Fibroblast of lung (primary cell): ENCODE data around the gene SUZ12. TPM values are rescaled to one million over a fixed set of nuclear protein-coding genes. Genes with fewer than 3 reads are reported as not detected.

Experiments used
- DNase-seq, 2 donors: peaks; one replicate each; pipeline versions ENCODE4 v3.0.0 to v3.0.0-alpha.2; 2010; ENCODE audit warnings: low read depth in 2 of 2
- H2AFZ ChIP-seq: 2 replicates; pipeline ENCODE4 v1.5.1; 2012; ENCODE audit warnings: low read length, control low read depth, inconsistent platforms
- H3K27ac ChIP-seq: 2 replicates; pipeline ENCODE4 v1.5.1; 2011; ENCODE audit warnings: low read length, control low read depth; ENCODE audit not compliant: insufficient read depth
- H3K27me3 ChIP-seq: 2 replicates; pipeline ENCODE4 v1.5.1; 2011; ENCODE audit warnings: mild to moderate bottlenecking, low read length; ENCODE audit not compliant: control insufficient read depth, insufficient read depth
- H3K36me3 ChIP-seq: 2 replicates; pipeline ENCODE4 v1.5.1; 2011; ENCODE audit warnings: low read length; ENCODE audit not compliant: control insufficient read depth, insufficient read depth
- H3K4me1 ChIP-seq: 2 replicates; pipeline ENCODE4 v1.5.1; 2011; ENCODE audit warnings: low read length; ENCODE audit not compliant: control insufficient read depth, insufficient read depth; ENCODE audit errors: extremely low read depth
- H3K4me2 ChIP-seq: 2 replicates; pipeline ENCODE4 v1.5.1; 2011; ENCODE audit warnings: low read length, control low read depth; ENCODE audit not compliant: insufficient read depth; ENCODE audit errors: extremely low read depth
- H3K4me3 ChIP-seq, 4 experiments: fragments of 200-600 bp in 1 of 4; sonication (generic) in 1 of 4; replicated peaks in 1 of 4; 2 replicates each; pipeline ENCODE4 v1.5.1; 2011 to 2016; ENCODE audit warnings: low read length in 4 of 4, low read depth in 3 of 4, mild to moderate bottlenecking in 3 of 4, control low read depth in 2 of 4, inconsistent platforms in 1 of 4, mixed read lengths in 1 of 4; ENCODE audit not compliant: insufficient read depth in 1 of 4; ENCODE audit errors: control extremely low read depth in 1 of 4
- H3K79me2 ChIP-seq: 2 replicates; pipeline ENCODE4 v1.5.1; 2012; ENCODE audit warnings: mild to moderate bottlenecking, low read length, inconsistent platforms; ENCODE audit not compliant: control insufficient read depth, insufficient read depth
- H3K9ac ChIP-seq: 2 replicates; pipeline ENCODE4 v1.5.1; 2011; ENCODE audit warnings: mild to moderate bottlenecking, low read length, control low read depth; ENCODE audit not compliant: insufficient read depth
- H3K9me3 ChIP-seq: 2 replicates; pipeline ENCODE4 v1.5.1; 2012; ENCODE audit warnings: low read depth, low read length; ENCODE audit not compliant: control insufficient read depth, insufficient read depth
- H4K20me1 ChIP-seq: 2 replicates; pipeline ENCODE4 v1.5.1; 2011; ENCODE audit warnings: low read length; ENCODE audit not compliant: control insufficient read depth, insufficient read depth; ENCODE audit errors: extremely low read depth
- EZH2 ChIP-seq: IDR thresholded peaks from 2 replicates; pipeline ENCODE4 v1.5.1; 2012; ENCODE audit warnings: low read length, control low read depth, mild to moderate bottlenecking; ENCODE audit errors: missing control alignments
- polyA plus RNA-seq, 2 donors: library from polyadenylated mRNA; depleted of rRNA in 1 of 2; stranded (reverse) in 1 of 2; unstranded in 1 of 2; fragments of >200 nt; gene quantifications; 2 replicates each; pipeline ENCODE4 v1.2.1, GENCODE V29; 2011 to 2012; ENCODE audit warnings: missing spikeins in 1 of 2
- total RNA-seq: library from RNA; depleted of rRNA; stranded (reverse); fragments of >200 nt; gene quantifications from 2 replicates; pipeline ENCODE4 v1.2.1, GENCODE V29; 2014
- TF ChIP-seq, protein P1 (sequence below), 2 donors: IDR thresholded peaks in 1 of 2; conservative IDR thresholded peaks in 1 of 2; 1 replicate in 1 of 2; 2 replicates in 1 of 2; pipeline ENCODE4 v1.5.1; 2011 to 2012; ENCODE audit warnings: low read length in 2 of 2, control low read depth in 1 of 2, inconsistent platforms in 1 of 2, low read depth in 1 of 2, mild to moderate bottlenecking in 1 of 2

The SUZ12 gene
- total and polyA plus RNA-seq, 2 donors (not counting 1 experiment from before 2014, with no cell fraction given): 26.1 to 26.4 TPM

DNA sequence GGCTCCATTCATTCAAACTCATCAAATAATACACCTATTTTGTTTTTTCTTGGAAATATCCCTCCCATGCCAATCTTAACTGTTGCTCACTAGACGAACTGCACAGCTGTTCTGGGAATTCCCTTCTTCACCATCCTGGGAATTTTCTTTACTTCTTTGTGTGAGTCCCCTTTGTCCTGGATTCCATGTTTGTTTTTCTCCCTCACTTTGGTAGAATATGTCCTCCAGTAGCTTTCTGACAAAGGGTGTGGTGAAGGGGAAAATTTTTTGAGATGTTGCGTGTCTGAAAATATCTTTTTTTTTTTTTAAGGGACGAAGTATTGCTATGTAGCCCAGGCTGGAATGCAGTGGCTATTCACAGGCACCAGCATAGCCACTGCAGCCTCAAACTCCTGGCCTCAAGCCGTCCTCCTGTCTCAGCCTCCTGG lies 18.1 kb upstream of the SUZ12 start:
- H3K9ac ChIP-seq: no peak overlapping the region
- H3K9me3 ChIP-seq: no peaks in the 10 kb centered on the region
- H4K20me1 ChIP-seq: no peaks in the 10 kb centered on the region
- no peak overlapping the region for H2AFZ ChIP-seq
- H3K4me2 ChIP-seq: no peak overlapping the region
- H3K4me3 ChIP-seq: no peak overlapping the region
- H3K36me3 ChIP-seq: no peaks in the 10 kb centered on the region
- TF ChIP-seq, protein P1, sequence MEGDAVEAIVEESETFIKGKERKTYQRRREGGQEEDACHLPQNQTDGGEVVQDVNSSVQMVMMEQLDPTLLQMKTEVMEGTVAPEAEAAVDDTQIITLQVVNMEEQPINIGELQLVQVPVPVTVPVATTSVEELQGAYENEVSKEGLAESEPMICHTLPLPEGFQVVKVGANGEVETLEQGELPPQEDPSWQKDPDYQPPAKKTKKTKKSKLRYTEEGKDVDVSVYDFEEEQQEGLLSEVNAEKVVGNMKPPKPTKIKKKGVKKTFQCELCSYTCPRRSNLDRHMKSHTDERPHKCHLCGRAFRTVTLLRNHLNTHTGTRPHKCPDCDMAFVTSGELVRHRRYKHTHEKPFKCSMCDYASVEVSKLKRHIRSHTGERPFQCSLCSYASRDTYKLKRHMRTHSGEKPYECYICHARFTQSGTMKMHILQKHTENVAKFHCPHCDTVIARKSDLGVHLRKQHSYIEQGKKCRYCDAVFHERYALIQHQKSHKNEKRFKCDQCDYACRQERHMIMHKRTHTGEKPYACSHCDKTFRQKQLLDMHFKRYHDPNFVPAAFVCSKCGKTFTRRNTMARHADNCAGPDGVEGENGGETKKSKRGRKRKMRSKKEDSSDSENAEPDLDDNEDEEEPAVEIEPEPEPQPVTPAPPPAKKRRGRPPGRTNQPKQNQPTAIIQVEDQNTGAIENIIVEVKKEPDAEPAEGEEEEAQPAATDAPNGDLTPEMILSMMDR (conservative IDR thresholded peaks at IDR 0.05 in 1 of 2, IDR thresholded peaks at IDR 0.05 in 1 of 2; ENCODE audit: low read depth in 1 of 2, low read length in 2 of 2): no peak
- no peak for TF ChIP-seq EZH2
- H3K27me3 ChIP-seq: no peaks in the 10 kb centered on the region
- H3K4me1 ChIP-seq: peaks cover 3% of the 10 kb centered on the region
- H3K79me2 ChIP-seq: no peaks in the 10 kb centered on the region
- DNase-seq: peak; percentile 28 to 36
- no peak overlapping the region for H3K27ac ChIP-seq

DNA sequence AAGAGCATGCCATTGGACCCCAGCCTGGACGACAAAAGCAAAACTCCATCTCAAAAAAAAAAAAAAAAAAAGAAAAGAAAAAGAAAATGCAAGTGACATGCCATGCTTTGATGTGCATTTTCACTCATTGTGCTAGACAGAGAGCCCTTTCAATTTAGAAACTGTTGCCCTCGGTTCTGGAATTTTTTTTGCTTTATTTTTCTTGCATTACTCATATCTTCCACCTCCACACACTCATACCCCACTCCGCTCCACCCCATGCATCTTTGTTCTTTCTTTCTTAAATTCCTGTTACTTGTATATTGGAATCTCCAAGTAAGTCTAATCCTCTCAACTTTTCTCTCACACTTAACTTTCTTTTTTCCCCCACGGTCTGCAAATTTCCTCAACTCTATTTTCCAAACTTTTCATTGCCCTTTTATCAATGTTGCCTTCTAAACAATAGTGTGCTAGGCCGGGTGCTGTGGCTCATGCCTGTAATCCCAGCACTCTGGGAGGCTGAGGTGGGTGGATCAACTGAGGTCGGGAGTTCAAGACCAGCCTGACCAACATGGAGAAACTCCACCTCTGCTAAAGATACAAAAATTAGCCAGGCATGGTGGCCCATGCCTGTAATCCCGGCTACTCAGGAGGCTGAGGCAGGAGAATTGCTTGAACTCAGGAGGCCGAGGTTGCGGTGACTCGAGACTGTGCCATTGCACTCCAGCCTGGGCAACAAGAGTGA lies 16.8 kb upstream of the SUZ12 start:
- Histone ChIP-seq H3K4me1 (peaks cover 3% of the 10 kb centered on the region), H3K4me2 (peak overlapping the region; percentile 13), H3K27ac (no peak overlapping the region), H3K4me3 (no peak overlapping the region), H2AFZ (no peak overlapping the region), H4K20me1 (no peaks in the 10 kb centered on the region), H3K36me3 (no peaks in the 10 kb centered on the region), H3K79me2 (no peaks in the 10 kb centered on the region), H3K27me3 (no peaks in the 10 kb centered on the region), H3K9ac (no peak overlapping the region), H3K9me3 (no peaks in the 10 kb centered on the region)
- peak; percentile 27 to 82 for DNase-seq
- TF ChIP-seq EZH2: no peak

DNA sequence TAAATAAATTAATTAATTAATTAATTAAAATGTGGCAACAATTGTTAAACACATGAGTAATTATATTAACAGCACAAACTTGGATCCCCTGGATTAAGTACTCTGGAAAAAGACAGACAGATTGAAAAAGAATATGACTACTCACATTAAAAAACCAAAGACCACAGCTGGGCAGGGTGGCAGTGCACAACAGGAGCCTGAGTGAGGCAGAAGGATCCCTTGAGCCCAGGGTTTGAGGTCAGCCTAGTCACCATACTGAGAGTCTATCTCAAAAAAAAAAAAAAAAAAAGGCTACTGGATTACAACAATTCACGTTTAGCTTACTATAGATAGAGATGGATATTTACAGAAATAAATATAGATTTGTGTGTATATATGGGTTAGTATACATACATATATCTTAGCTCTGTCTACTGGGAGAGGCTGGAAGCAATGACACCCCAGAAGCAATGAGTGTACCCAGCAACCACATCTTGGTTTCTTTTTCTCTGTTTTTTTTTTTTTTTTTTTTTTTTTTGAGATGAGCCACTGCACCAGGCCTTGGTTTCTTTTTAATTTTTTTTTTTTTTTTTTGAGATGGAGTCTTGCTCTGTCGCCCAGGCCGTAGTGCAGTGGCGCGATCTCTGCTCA lies 10.6 kb upstream of the SUZ12 start:
- H3K27me3 ChIP-seq: no peaks in the 10 kb centered on the region
- DNase-seq: no peak
- H3K27ac ChIP-seq: no peak overlapping the region
- H3K4me3 ChIP-seq: no peak overlapping the region
- no peaks in the 10 kb centered on the region for H3K4me1 ChIP-seq
- H4K20me1 ChIP-seq: no peaks in the 10 kb centered on the region
- H3K4me2 ChIP-seq: no peak overlapping the region
- H3K79me2 ChIP-seq: no peaks in the 10 kb centered on the region
- no peaks in the 10 kb centered on the region for H3K9me3 ChIP-seq
- H2AFZ ChIP-seq: no peak overlapping the region
- TF ChIP-seq EZH2: no peak
- TF ChIP-seq, protein P1 (conservative IDR thresholded peaks at IDR 0.05 in 1 of 2, IDR thresholded peaks at IDR 0.05 in 1 of 2; ENCODE audit: low read depth in 1 of 2, low read length in 2 of 2): no peak
- no peaks in the 10 kb centered on the region for H3K36me3 ChIP-seq
- no peak overlapping the region for H3K9ac ChIP-seq
